NCI-H1048 (cell line): ENCODE results near the gene ZNF32.
"Not testable (repeated sequence)": the region's sequence is repeated elsewhere in the genome, so short reads cannot be mapped to it uniquely, and the experiment has no call there.

ENCODE experiments used
- DNase-seq: peaks from one replicate; lab custom pipeline; 2025; lab: John Stamatoyannopoulos, UW

ZNF32 gene

GRCh38 chr10:43627942-43628341, 20.7 kb downstream of the ZNF32 start:
- DNase-seq, result no peak

- DNase-seq, result no peak
Measured at GRCh38 chr10:43623351-43623750, 25.3 kb downstream of the ZNF32 start.

- no peak for DNase-seq
Measured at GRCh38 chr10:43622038-43622437, 26.6 kb downstream of the ZNF32 start.

GRCh38 chr10:43619368-43619767, 29.3 kb downstream of the ZNF32 start:
- no peak for DNase-seq

- DNase-seq, result no peak
Measured at GRCh38 chr10:43616697-43617370, 31.8 kb downstream of the ZNF32 start.

GRCh38 chr10:43610636-43611035, 38.0 kb downstream of the ZNF32 start:
- DNase-seq, result no peak

GRCh38 chr10:43607199-43607573, 41.5 kb downstream of the ZNF32 start:
- DNase-seq, result no peak

GRCh38 chr10:43606323-43607198, 42.1 kb downstream of the ZNF32 start, which contains the start of gene ZNF485:
ZNF485 (plus strand) TSS chr10:43606438; CDS start chr10:43607051, 613 bp downstream.
- peak; percentile 23 for DNase-seq

- no peak for DNase-seq
Measured at GRCh38 chr10:43605850-43606322, 42.8 kb downstream of the ZNF32 start.

- not testable (repeated sequence) for DNase-seq
Measured at GRCh38 chr10:43601576-43601975, 47.1 kb downstream of the ZNF32 start.

- DNase-seq, result no peak
Measured at GRCh38 chr10:43599333-43599732, 49.3 kb downstream of the ZNF32 start.

GRCh38 chr10:43598446-43598845, 50.2 kb downstream of the ZNF32 start:
- DNase-seq, result no peak

GRCh38 chr10:43596546-43596945, 52.1 kb downstream of the ZNF32 start:
- no peak for DNase-seq

GRCh38 chr10:43595739-43596298, 52.9 kb downstream of the ZNF32 start:
- no peak for DNase-seq

GRCh38 chr10:43594944-43595589, 53.6 kb downstream of the ZNF32 start:
- no peak for DNase-seq
